Measurements from ENCODE around the gene GGT5. TPM values are rescaled to one million over a fixed set of nuclear protein-coding genes. Genes with fewer than 3 reads are reported as not detected.
"Not testable (repeated sequence)": the region's sequence is repeated elsewhere in the genome, so short reads cannot be mapped to it uniquely, and the experiment has no call there.

The GGT5 gene
- total RNA-seq, 2 donors from 2014 or later: 36.2 to 58.7 TPM

GRCh38 chr22:24259459-24259858 is 14.6 kb upstream of the GGT5 start:
- H3K4me3 ChIP-seq, H3K9me3 ChIP-seq, H3K27me3 ChIP-seq, H3K4me1 ChIP-seq, H3K36me3 ChIP-seq: not testable (repeated sequence)
- DNase-seq (ENCODE audit: low spot score): peak; percentile 89
- TF ChIP-seq CTCF (IDR thresholded peaks at IDR 0.05): peak in 1 of 2 donors; percentile 36
- peak overlapping the region in 1 of 2 donors; percentile 43 for H3K27ac ChIP-seq

- not testable (repeated sequence) for H3K9me3 ChIP-seq, H3K27me3 ChIP-seq, H3K4me1 ChIP-seq, H3K36me3 ChIP-seq, H3K4me3 ChIP-seq, H3K27ac ChIP-seq
- DNase-seq (ENCODE audit: low spot score): peak; percentile 56
Observed at GRCh38 chr22:24256736-24257135, 11.9 kb upstream of the GGT5 start.

- peak; percentile 9 for DNase-seq (ENCODE audit: low spot score)
- not testable (repeated sequence) for H3K27me3 ChIP-seq, H3K4me3 ChIP-seq
Observed at GRCh38 chr22:24256136-24256535, 11.3 kb upstream of the GGT5 start.

GRCh38 chr22:24253126-24253525 is 8.2 kb upstream of the GGT5 start:
- not testable (repeated sequence) for H3K4me1 ChIP-seq; DNase-seq (ENCODE audit: low spot score); H3K9me3 ChIP-seq; H3K27me3 ChIP-seq; H3K36me3 ChIP-seq; H3K27ac ChIP-seq; H3K4me3 ChIP-seq

More at GRCh38 chr22:24256136-24256535, 11.3 kb upstream of the GGT5 start:
- H3K27ac ChIP-seq, H3K4me1 ChIP-seq, H3K36me3 ChIP-seq, H3K9me3 ChIP-seq: not testable (repeated sequence)

- not testable (repeated sequence) for DNase-seq (ENCODE audit: low spot score); H3K9me3 ChIP-seq; H3K36me3 ChIP-seq; H3K27ac ChIP-seq; H3K4me3 ChIP-seq; H3K27me3 ChIP-seq
- peaks cover 0 to 18% of the 10 kb centered on the region in 2 donors for H3K4me1 ChIP-seq
Observed at GRCh38 chr22:24251286-24251685, 6.4 kb upstream of the GGT5 start.

- DNase-seq (ENCODE audit: low spot score); H3K27ac ChIP-seq; H3K36me3 ChIP-seq; H3K27me3 ChIP-seq; H3K9me3 ChIP-seq; H3K4me3 ChIP-seq: not testable (repeated sequence)
- peaks cover 0 to 33% of the 10 kb centered on the region in 2 donors for H3K4me1 ChIP-seq
Observed at GRCh38 chr22:24249413-24249812, 4.5 kb upstream of the GGT5 start.

- H3K36me3 ChIP-seq; H3K27ac ChIP-seq; H3K27me3 ChIP-seq; DNase-seq (ENCODE audit: low spot score); H3K4me3 ChIP-seq; H3K9me3 ChIP-seq: not testable (repeated sequence)
- peaks cover 0 to 35% of the 10 kb centered on the region in 2 donors for H3K4me1 ChIP-seq
Observed at GRCh38 chr22:24248611-24249010, 3.7 kb upstream of the GGT5 start.

GRCh38 chr22:24247564-24248344 is 2.9 kb upstream of the GGT5 start:
- Histone ChIP-seq H3K27ac (peak overlapping the region; percentile 80 to 82), H3K36me3 (no peaks in the 10 kb centered on the region), H3K27me3 (no peaks in the 10 kb centered on the region), H3K9me3 (no peaks in the 10 kb centered on the region), H3K4me1 (peaks cover 0 to 43% of the 10 kb centered on the region in 2 donors), H3K4me3 (no peak overlapping the region)
- TF ChIP-seq CTCF (IDR thresholded peaks at IDR 0.05): peak; percentile 88 to 91
- DNase-seq (ENCODE audit: low spot score): peak; percentile 98

- Histone ChIP-seq H3K4me1 (peaks cover 0 to 50% of the 10 kb centered on the region in 2 donors), H3K27me3 (no peaks in the 10 kb centered on the region), H3K36me3 (no peaks in the 10 kb centered on the region), H3K27ac (peak overlapping the region; percentile 80 to 82), H3K9me3 (no peaks in the 10 kb centered on the region), H3K4me3 (no peak overlapping the region)
- DNase-seq (ENCODE audit: low spot score): no peak
- no peak for TF ChIP-seq CTCF (IDR thresholded peaks at IDR 0.05)
Observed at GRCh38 chr22:24247011-24247507, 2.2 kb upstream of the GGT5 start.

- Histone ChIP-seq H3K4me3 (peak overlapping the region; percentile 46 to 49), H3K4me1 (peaks cover 0 to 50% of the 10 kb centered on the region in 2 donors)
- not testable (repeated sequence) for H3K36me3 ChIP-seq
Observed at GRCh38 chr22:24245584-24246561, 991 bp upstream of the GGT5 start.

More at GRCh38 chr22:24245584-24246561, 991 bp upstream of the GGT5 start:
- peak; percentile 91 for DNase-seq (ENCODE audit: low spot score)
- H3K9me3 ChIP-seq, H3K27me3 ChIP-seq: not testable (repeated sequence)
- H3K27ac ChIP-seq: peak overlapping the region; percentile 80 to 82

Data from right atrium auricular region (tissue), 2 donors.